ENCODE data around the gene TNFSF18.

The TNFSF18 gene

GRCh38 chr1:173023343-173023742 lies 27.4 kb downstream of the TNFSF18 start:
- no peaks in the 10 kb centered on the region for H4K20me1 ChIP-seq (ENCODE audit: insufficient read depth, low read length)
- H3K9me2 ChIP-seq (replicated peaks; ENCODE audit: insufficient read depth, low read length), result no peaks in the 10 kb centered on the region
- no peaks in the 10 kb centered on the region for H3K9me3 ChIP-seq (replicated peaks; ENCODE audit: insufficient read depth, low read length)
- H3K27me3 ChIP-seq (replicated peaks; ENCODE audit: insufficient read depth, low read length), result no peaks in the 10 kb centered on the region
- H3F3A ChIP-seq (ENCODE audit: insufficient read depth, low read length), result 0 out of 2 replicates have a peak, but pooled peaks cover 4% of the 10 kb centered on the region
- H3K9ac ChIP-seq (ENCODE audit: low read length), result no peak overlapping the region
- no peak overlapping the region for H3K27ac ChIP-seq (ENCODE audit: low read length)
- H3K4me1 ChIP-seq (ENCODE audit: low read length), result peaks cover 10% of the 10 kb centered on the region
- H3K36me3 ChIP-seq (replicated peaks; ENCODE audit: insufficient read depth, low read length), result no peaks in the 10 kb centered on the region
- TF ChIP-seq EZH2 (optimal IDR thresholded peaks at IDR 0.05; ENCODE audit: low read depth, low read length) (no peak), CTCF (IDR thresholded peaks at IDR 0.05; ENCODE audit: low read length) (no peak), EZH2phosphoT487 (IDR thresholded peaks at IDR 0.05; ENCODE audit: low read length) (no peak)
- no peaks in the 10 kb centered on the region for H3K79me2 ChIP-seq (ENCODE audit: low read length)
- H3K4me3 ChIP-seq (ENCODE audit: low read length), result no peak overlapping the region
- H2AFZ ChIP-seq (ENCODE audit: low read length), result no peak overlapping the region
- no peak overlapping the region for H3K4me2 ChIP-seq (ENCODE audit: low read depth, low read length)
- DNase-seq, result no peak

- peak overlapping the region; percentile 12; the same call in 1 of the 2 replicates for H3K4me3 ChIP-seq (ENCODE audit: low read length)
- H3K27ac ChIP-seq (ENCODE audit: low read length), result peak overlapping the region; percentile 34; the same call in 1 of the 2 replicates
These were observed 30.5 kb downstream of the TNFSF18 start for GRCh38 chr1:173020138-173020750.

GRCh38 chr1:173017792-173018191 lies 32.9 kb downstream of the TNFSF18 start:
- Histone ChIP-seq H3K9me3 (replicated peaks; ENCODE audit: insufficient read depth, low read length) (no peaks in the 10 kb centered on the region), H3K27ac (ENCODE audit: low read length) (no peak overlapping the region), H3K9me2 (replicated peaks; ENCODE audit: insufficient read depth, low read length) (no peaks in the 10 kb centered on the region), H3F3A (ENCODE audit: insufficient read depth, low read length) (0 out of 2 replicates have a peak, but pooled peaks cover 4% of the 10 kb centered on the region), H3K27me3 (replicated peaks; ENCODE audit: insufficient read depth, low read length) (no peaks in the 10 kb centered on the region), H4K20me1 (ENCODE audit: insufficient read depth, low read length) (no peaks in the 10 kb centered on the region), H3K4me3 (ENCODE audit: low read length) (no peak overlapping the region), H3K4me2 (ENCODE audit: low read depth, low read length) (peak overlapping the region; percentile 6; the same call in 1 of the 2 replicates), H3K4me1 (ENCODE audit: low read length) (peaks cover 19% of the 10 kb centered on the region), H3K36me3 (replicated peaks; ENCODE audit: insufficient read depth, low read length) (no peaks in the 10 kb centered on the region), H3K79me2 (ENCODE audit: low read length) (no peaks in the 10 kb centered on the region), H2AFZ (ENCODE audit: low read length) (no peak overlapping the region), H3K9ac (ENCODE audit: low read length) (no peak overlapping the region)
- TF ChIP-seq EZH2 (optimal IDR thresholded peaks at IDR 0.05; ENCODE audit: low read depth, low read length) (no peak), EZH2phosphoT487 (IDR thresholded peaks at IDR 0.05; ENCODE audit: low read length) (no peak), CTCF (IDR thresholded peaks at IDR 0.05; ENCODE audit: low read length) (no peak)
- peak; percentile 28 for DNase-seq

More at GRCh38 chr1:173020138-173020750, 30.5 kb downstream of the TNFSF18 start:
- Histone ChIP-seq H3K9me2 (replicated peaks; ENCODE audit: insufficient read depth, low read length) (no peaks in the 10 kb centered on the region), H3K36me3 (replicated peaks; ENCODE audit: insufficient read depth, low read length) (no peaks in the 10 kb centered on the region), H4K20me1 (ENCODE audit: insufficient read depth, low read length) (no peaks in the 10 kb centered on the region), H3K4me1 (ENCODE audit: low read length) (peaks cover 19% of the 10 kb centered on the region), H3K4me2 (ENCODE audit: low read depth, low read length) (peak overlapping the region; percentile 48), H3K79me2 (ENCODE audit: low read length) (no peaks in the 10 kb centered on the region), H3K9me3 (replicated peaks; ENCODE audit: insufficient read depth, low read length) (no peaks in the 10 kb centered on the region), H3K27me3 (replicated peaks; ENCODE audit: insufficient read depth, low read length) (no peaks in the 10 kb centered on the region), H2AFZ (ENCODE audit: low read length) (peak overlapping the region; percentile 9; the same call in 1 of the 2 replicates), H3F3A (ENCODE audit: insufficient read depth, low read length) (0 out of 2 replicates have a peak, but pooled peaks cover 4% of the 10 kb centered on the region), H3K9ac (ENCODE audit: low read length) (no peak overlapping the region)
- peak; percentile 80 for DNase-seq
- TF ChIP-seq EZH2phosphoT487 (IDR thresholded peaks at IDR 0.05; ENCODE audit: low read length) (no peak), EZH2 (optimal IDR thresholded peaks at IDR 0.05; ENCODE audit: low read depth, low read length) (no peak), CTCF (IDR thresholded peaks at IDR 0.05; ENCODE audit: low read length) (no peak)
